ENCODE measurements around the gene ESYT2. TPM values are rescaled to one million over a fixed set of nuclear protein-coding genes. Genes with fewer than 3 reads are reported as not detected.

ESYT2 gene
- total RNA-seq, 1 experiment from 2014 or later: 37.5 TPM

- Histone ChIP-seq H3K4me1 (ENCODE audit: insufficient read depth, low read length, poor library complexity, severe bottlenecking) (no peaks in the 10 kb centered on the region), H3K27ac (ENCODE audit: low read depth, low read length, poor library complexity, severe bottlenecking) (no peak overlapping the region), H3K9me3 (ENCODE audit: low read depth, low read length, poor library complexity, severe bottlenecking) (no peaks in the 10 kb centered on the region), H3K4me3 (ENCODE audit: low read depth, low read length, poor library complexity, severe bottlenecking) (no peak overlapping the region), H3K27me3 (replicated peaks; ENCODE audit: insufficient read depth, low read depth, low read length, poor library complexity) (no peaks in the 10 kb centered on the region), H3K36me3 (ENCODE audit: insufficient read depth, low read length, poor library complexity, severe bottlenecking) (no peaks in the 10 kb centered on the region)
- no TSS peak for BruUV-seq (replicated peaks)
- TF ChIP-seq CTCF (conservative IDR thresholded peaks at IDR 0.05; ENCODE audit: low read depth, low read length) (peak; percentile 36), EZH2 (IDR thresholded peaks at IDR 0.05; ENCODE audit: borderline replicate concordance, low read depth, low read length, poor library complexity, severe bottlenecking) (no peak)
- ChIA-PET CTCF (no interaction called here), POLR2A (ENCODE audit: low non-redundant PET) (no interaction called here)
- intact Hi-C loops (cut with micrococcal nuclease; ENCODE audit: unreplicated experiment): no loop called here
- no peak for DNase-seq (ENCODE audit: low spot score)
Measured at GRCh38 chr7:158760936-158761335, 68.4 kb downstream of the ESYT2 start.

GRCh38 chr7:158760445-158760764 is 68.9 kb downstream of the ESYT2 start:
- no TSS peak for BruUV-seq (replicated peaks)
- intact Hi-C loops (cut with micrococcal nuclease; ENCODE audit: unreplicated experiment): no loop called here
- CTCF ChIA-PET: no interaction called here
- H3K4me1 ChIP-seq (ENCODE audit: insufficient read depth, low read length, poor library complexity, severe bottlenecking): no peaks in the 10 kb centered on the region
- POLR2A ChIA-PET (ENCODE audit: low non-redundant PET): no interaction called here
- no peak for DNase-seq (ENCODE audit: low spot score)
- no peak for TF ChIP-seq CTCF (conservative IDR thresholded peaks at IDR 0.05; ENCODE audit: low read depth, low read length)
- no peak for TF ChIP-seq EZH2 (IDR thresholded peaks at IDR 0.05; ENCODE audit: borderline replicate concordance, low read depth, low read length, poor library complexity, severe bottlenecking)
- no peaks in the 10 kb centered on the region for H3K27me3 ChIP-seq (replicated peaks; ENCODE audit: insufficient read depth, low read depth, low read length, poor library complexity)
- no peaks in the 10 kb centered on the region for H3K9me3 ChIP-seq (ENCODE audit: low read depth, low read length, poor library complexity, severe bottlenecking)
- H3K4me3 ChIP-seq (ENCODE audit: low read depth, low read length, poor library complexity, severe bottlenecking): no peak overlapping the region
- H3K36me3 ChIP-seq (ENCODE audit: insufficient read depth, low read length, poor library complexity, severe bottlenecking): no peaks in the 10 kb centered on the region
- H3K27ac ChIP-seq (ENCODE audit: low read depth, low read length, poor library complexity, severe bottlenecking): no peak overlapping the region

GRCh38 chr7:158759749-158760444 is 69.4 kb downstream of the ESYT2 start:
- ChIA-PET POLR2A (ENCODE audit: low non-redundant PET) (no interaction called here), CTCF (no interaction called here)
- DNase-seq (ENCODE audit: low spot score): no peak
- no peaks in the 10 kb centered on the region for H3K27me3 ChIP-seq (replicated peaks; ENCODE audit: insufficient read depth, low read depth, low read length, poor library complexity)
- no peaks in the 10 kb centered on the region for H3K4me1 ChIP-seq (ENCODE audit: insufficient read depth, low read length, poor library complexity, severe bottlenecking)
- intact Hi-C loops (cut with micrococcal nuclease; ENCODE audit: unreplicated experiment): no loop called here
- H3K27ac ChIP-seq (ENCODE audit: low read depth, low read length, poor library complexity, severe bottlenecking): no peak overlapping the region
- no peaks in the 10 kb centered on the region for H3K36me3 ChIP-seq (ENCODE audit: insufficient read depth, low read length, poor library complexity, severe bottlenecking)
- BruUV-seq (replicated peaks): no TSS peak
- TF ChIP-seq EZH2 (IDR thresholded peaks at IDR 0.05; ENCODE audit: borderline replicate concordance, low read depth, low read length, poor library complexity, severe bottlenecking) (no peak), CTCF (conservative IDR thresholded peaks at IDR 0.05; ENCODE audit: low read depth, low read length) (no peak)
- no peaks in the 10 kb centered on the region for H3K9me3 ChIP-seq (ENCODE audit: low read depth, low read length, poor library complexity, severe bottlenecking)
- H3K4me3 ChIP-seq (ENCODE audit: low read depth, low read length, poor library complexity, severe bottlenecking): no peak overlapping the region

Data from A673 (cell line).